Tongue (tissue), 2 donors: ENCODE measurements around the gene NDUFS1. TPM values are rescaled to one million over a fixed set of nuclear protein-coding genes. Genes with fewer than 3 reads are reported as not detected.
"Not testable (repeated sequence)": the region's sequence is repeated elsewhere in the genome, so short reads cannot be mapped to it uniquely, and the experiment has no call there.

Experiments used
- DNase-seq: peaks from one replicate; pipeline ENCODE4 v3.0.0-alpha.2; 2015
- total RNA-seq: library from RNA; depleted of rRNA; stranded (reverse); fragments of >200 nt; gene quantifications from one replicate; pipeline ENCODE4 v1.2.3, GENCODE V29; 2014

NDUFS1 gene
- total RNA-seq, 1 donor from 2014 or later: 265 TPM

- DNase-seq: no peak
Measured at GRCh38 chr2:206098471-206098870, 60.8 kb downstream of the NDUFS1 start.

- no peak for DNase-seq
Measured at GRCh38 chr2:206096876-206097275, 62.4 kb downstream of the NDUFS1 start.

- DNase-seq: no peak
Measured at GRCh38 chr2:206095536-206096332, 63.5 kb downstream of the NDUFS1 start.

- no peak for DNase-seq
Measured at GRCh38 chr2:206092297-206092696, 66.9 kb downstream of the NDUFS1 start.

GRCh38 chr2:206088248-206088647 lies 71.0 kb downstream of the NDUFS1 start:
- DNase-seq: no peak

- DNase-seq: peak; percentile 56
Measured at GRCh38 chr2:206086716-206087350, 72.4 kb downstream of the NDUFS1 start.

GRCh38 chr2:206085742-206086445 lies 73.3 kb downstream of the NDUFS1 start, which contains the start of gene INO80D:
Gene INO80D (minus strand): TSS chr2:206086174. CDS start chr2:206063016, 23,158 bp downstream.
- peak; percentile 93 for DNase-seq

GRCh38 chr2:206084870-206085741 lies 74.1 kb downstream of the NDUFS1 start:
- DNase-seq: peak; percentile 65

- DNase-seq: peak; percentile 80
Measured at GRCh38 chr2:206084439-206084869, 74.8 kb downstream of the NDUFS1 start.

GRCh38 chr2:206083602-206084438 lies 75.4 kb downstream of the NDUFS1 start:
- DNase-seq: peak; percentile 11

- no peak for DNase-seq
Measured at GRCh38 chr2:206082298-206082843, 76.9 kb downstream of the NDUFS1 start.

GRCh38 chr2:206080927-206081326 lies 78.3 kb downstream of the NDUFS1 start:
- DNase-seq: no peak

- no peak for DNase-seq
Measured at GRCh38 chr2:206079699-206080465, 79.4 kb downstream of the NDUFS1 start.

- DNase-seq: not testable (repeated sequence)
Measured at GRCh38 chr2:206077879-206078278, 81.4 kb downstream of the NDUFS1 start.

GRCh38 chr2:206075113-206075512 lies 84.1 kb downstream of the NDUFS1 start:
- no peak for DNase-seq

- DNase-seq: no peak
Measured at GRCh38 chr2:206071807-206072206, 87.4 kb downstream of the NDUFS1 start.

- no peak for DNase-seq
Measured at GRCh38 chr2:206069417-206069816, 89.8 kb downstream of the NDUFS1 start.

- DNase-seq: no peak
Measured at GRCh38 chr2:206068207-206068606, 91.0 kb downstream of the NDUFS1 start.
